Measurements from ENCODE around the gene TTF2. TPM values are rescaled to one million over a fixed set of nuclear protein-coding genes. Genes with fewer than 3 reads are reported as not detected.

TTF2 gene
- total RNA-seq, 1 donor from 2014 or later = 11.1 TPM

DNA sequence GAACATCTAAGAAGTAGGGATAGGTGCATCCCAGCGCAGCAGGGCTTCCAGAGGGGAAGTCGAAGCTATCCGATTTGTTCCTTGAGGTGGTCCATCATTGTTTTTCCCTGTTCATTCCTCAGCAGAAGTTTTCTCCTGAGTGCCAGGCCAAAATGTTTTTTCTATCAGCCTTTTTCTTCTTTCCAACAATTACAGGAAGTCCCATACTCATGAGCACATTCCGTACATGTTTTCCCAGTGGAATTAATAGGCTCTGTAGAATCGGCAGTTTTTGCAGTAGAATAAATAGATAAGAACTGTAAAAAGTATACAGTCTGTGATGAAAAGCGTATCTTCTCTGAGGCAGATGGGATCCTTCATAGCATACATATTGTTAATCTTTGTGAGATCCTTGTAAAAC lies 33.8 kb upstream of the TTF2 start:
- peak overlapping the region; percentile 84 for H3K27ac Mint-ChIP-seq (ENCODE audit: unreplicated experiment)
- H3K4me1 Mint-ChIP-seq (ENCODE audit: unreplicated experiment) = peaks cover 11% of the 10 kb centered on the region
- TF ChIP-seq CTCF (IDR thresholded peaks at IDR 0.05; ENCODE audit: unreplicated experiment) = no peak
- DNase-seq (ENCODE audit: low spot score) = no peak
- H3K27me3 Mint-ChIP-seq (ENCODE audit: unreplicated experiment) = no peaks in the 10 kb centered on the region
- H3K36me3 Mint-ChIP-seq (ENCODE audit: low read depth, unreplicated experiment) = no peaks in the 10 kb centered on the region
- H3K9me3 Mint-ChIP-seq (ENCODE audit: unreplicated experiment) = no peaks in the 10 kb centered on the region
- no peak overlapping the region for H3K4me3 Mint-ChIP-seq (ENCODE audit: unreplicated experiment)

DNA sequence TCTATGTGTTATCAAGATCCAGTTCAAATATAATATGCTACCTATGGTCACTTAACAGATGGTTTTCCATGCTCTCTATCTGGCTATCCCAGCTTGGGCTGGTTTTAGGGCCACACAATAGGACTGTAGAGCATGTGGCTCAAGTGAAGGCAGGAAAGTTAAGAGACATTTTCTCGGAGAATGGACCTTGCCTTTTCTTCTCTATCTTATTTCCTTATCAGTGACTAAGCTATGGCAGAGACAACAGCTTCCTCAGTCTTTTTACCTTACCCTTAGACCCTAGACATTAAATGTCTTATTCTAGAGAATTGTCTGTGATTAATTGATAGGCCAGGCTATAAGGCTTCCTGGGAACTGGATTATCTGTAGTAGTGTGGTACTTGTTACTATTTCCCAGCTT lies 30.4 kb upstream of the TTF2 start:
- Mint-ChIP-seq H3K27me3 (ENCODE audit: unreplicated experiment) (no peaks in the 10 kb centered on the region), H3K4me1 (ENCODE audit: unreplicated experiment) (peaks cover 29% of the 10 kb centered on the region), H3K4me3 (ENCODE audit: unreplicated experiment) (no peak overlapping the region), H3K9me3 (ENCODE audit: unreplicated experiment) (no peaks in the 10 kb centered on the region), H3K27ac (ENCODE audit: unreplicated experiment) (no peak overlapping the region), H3K36me3 (ENCODE audit: low read depth, unreplicated experiment) (no peaks in the 10 kb centered on the region)
- DNase-seq (ENCODE audit: low spot score) = no peak
- no peak for TF ChIP-seq CTCF (IDR thresholded peaks at IDR 0.05; ENCODE audit: unreplicated experiment)

DNA sequence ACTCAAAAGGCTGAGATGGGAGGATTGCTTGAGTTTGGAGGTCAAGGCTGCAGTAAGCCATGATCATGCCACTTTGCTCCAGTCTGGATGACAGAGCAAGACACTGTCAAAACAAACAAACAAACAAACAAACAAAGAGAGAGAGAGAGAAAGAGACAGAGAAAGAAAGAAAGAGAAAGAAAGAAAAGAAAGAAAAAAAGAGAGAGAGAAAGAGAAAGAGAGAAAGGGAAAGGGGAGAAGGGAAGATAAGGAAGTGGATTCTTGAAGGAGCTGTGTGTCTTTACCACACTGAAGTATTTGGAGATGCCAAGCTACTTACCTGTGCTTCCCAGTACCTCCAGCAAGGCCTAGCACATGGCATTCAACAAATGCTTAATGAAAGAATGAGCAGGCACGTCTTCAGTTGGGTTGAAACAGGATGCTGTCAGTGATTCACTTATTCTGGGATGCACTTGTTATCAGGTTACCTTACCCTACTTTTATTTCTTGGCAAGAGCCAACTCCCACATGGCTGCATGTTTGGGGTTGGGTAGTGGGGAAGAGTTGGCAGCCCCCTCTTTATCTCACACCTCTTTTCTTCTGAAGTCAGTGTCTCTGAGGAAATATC lies 29.8 kb upstream of the TTF2 start:
- Mint-ChIP-seq H3K9me3 (ENCODE audit: unreplicated experiment) (no peaks in the 10 kb centered on the region), H3K4me1 (ENCODE audit: unreplicated experiment) (peaks cover 29% of the 10 kb centered on the region), H3K4me3 (ENCODE audit: unreplicated experiment) (no peak overlapping the region), H3K27ac (ENCODE audit: unreplicated experiment) (no peak overlapping the region), H3K36me3 (ENCODE audit: low read depth, unreplicated experiment) (no peaks in the 10 kb centered on the region), H3K27me3 (ENCODE audit: unreplicated experiment) (no peaks in the 10 kb centered on the region)
- DNase-seq (ENCODE audit: low spot score) = no peak
- no peak for TF ChIP-seq CTCF (IDR thresholded peaks at IDR 0.05; ENCODE audit: unreplicated experiment)

DNA sequence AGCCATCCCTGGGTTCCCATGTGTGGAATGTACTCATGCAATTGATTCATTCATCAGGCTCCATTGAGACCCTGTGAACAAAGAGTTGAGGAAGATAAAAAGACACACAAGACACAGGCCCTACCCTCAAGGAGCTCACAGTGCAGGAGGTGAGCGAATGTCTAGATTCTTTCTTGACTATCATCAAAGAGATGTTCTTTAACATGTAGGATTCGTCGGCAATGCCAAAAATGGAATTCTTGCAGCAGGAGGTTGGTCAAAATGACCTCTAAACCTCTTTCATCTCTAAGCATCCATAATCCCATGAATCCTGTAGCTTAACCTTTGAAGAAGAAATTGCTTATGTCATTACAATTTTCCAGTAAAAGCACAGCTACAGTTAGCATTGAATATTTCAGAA lies 27.9 kb upstream of the TTF2 start:
- H3K27ac Mint-ChIP-seq (ENCODE audit: unreplicated experiment) = no peak overlapping the region

More for the DNA sequence above, 27.9 kb upstream of the TTF2 start:
- peaks cover 22% of the 10 kb centered on the region for H3K4me1 Mint-ChIP-seq (ENCODE audit: unreplicated experiment)
- no peaks in the 10 kb centered on the region for H3K9me3 Mint-ChIP-seq (ENCODE audit: unreplicated experiment)
- TF ChIP-seq CTCF (IDR thresholded peaks at IDR 0.05; ENCODE audit: unreplicated experiment) = no peak
- no peak for DNase-seq (ENCODE audit: low spot score)
- H3K4me3 Mint-ChIP-seq (ENCODE audit: unreplicated experiment) = no peak overlapping the region
- no peaks in the 10 kb centered on the region for H3K36me3 Mint-ChIP-seq (ENCODE audit: low read depth, unreplicated experiment)
- no peaks in the 10 kb centered on the region for H3K27me3 Mint-ChIP-seq (ENCODE audit: unreplicated experiment)

Data from endothelial cell (in vitro differentiated cells).